Fibroblast of pulmonary artery (primary cell): ENCODE data around the gene MAD2L1.

Experiments
- DNase-seq: peaks from one replicate; pipeline ENCODE4 v3.0.0-alpha.2; 2010; ENCODE audit warnings: low read depth
- H3K4me3 ChIP-seq: replicated peaks from 2 replicates; pipeline ENCODE4 v1.5.1; 2011; ENCODE audit warnings: low read depth, mild to moderate bottlenecking, control low read depth, low read length, moderate library complexity
- CTCF ChIP-seq: IDR thresholded peaks from 2 replicates; pipeline ENCODE4 v1.5.1; 2011; ENCODE audit warnings: mild to moderate bottlenecking, control low read depth, low read length, inconsistent platforms; ENCODE audit errors: missing control alignments

Gene MAD2L1

GRCh38 chr4:120007191-120007871 is 59.3 kb downstream of the MAD2L1 start:
- no peak overlapping the region for H3K4me3 ChIP-seq
- TF ChIP-seq CTCF, result no peak
- DNase-seq, result peak; percentile 79
